ENCODE results near the gene ALKBH8. TPM values are rescaled to one million over a fixed set of nuclear protein-coding genes. Genes with fewer than 3 reads are reported as not detected.

Gene ALKBH8
- total and polyA plus RNA-seq, 12 donors = 2.2 to 7.8 (median 6.4) TPM

GRCh38 chr11:107593951-107594350, 28.4 kb upstream of the ALKBH8 start:
- H3K27me3 ChIP-seq = peaks cover 0 to 97% (median 56%) of the 10 kb centered on the region in 7 donors
- no peak for DNase-seq
- H3K9me3 ChIP-seq = no peaks in the 10 kb centered on the region
- TF ChIP-seq, protein P1, sequence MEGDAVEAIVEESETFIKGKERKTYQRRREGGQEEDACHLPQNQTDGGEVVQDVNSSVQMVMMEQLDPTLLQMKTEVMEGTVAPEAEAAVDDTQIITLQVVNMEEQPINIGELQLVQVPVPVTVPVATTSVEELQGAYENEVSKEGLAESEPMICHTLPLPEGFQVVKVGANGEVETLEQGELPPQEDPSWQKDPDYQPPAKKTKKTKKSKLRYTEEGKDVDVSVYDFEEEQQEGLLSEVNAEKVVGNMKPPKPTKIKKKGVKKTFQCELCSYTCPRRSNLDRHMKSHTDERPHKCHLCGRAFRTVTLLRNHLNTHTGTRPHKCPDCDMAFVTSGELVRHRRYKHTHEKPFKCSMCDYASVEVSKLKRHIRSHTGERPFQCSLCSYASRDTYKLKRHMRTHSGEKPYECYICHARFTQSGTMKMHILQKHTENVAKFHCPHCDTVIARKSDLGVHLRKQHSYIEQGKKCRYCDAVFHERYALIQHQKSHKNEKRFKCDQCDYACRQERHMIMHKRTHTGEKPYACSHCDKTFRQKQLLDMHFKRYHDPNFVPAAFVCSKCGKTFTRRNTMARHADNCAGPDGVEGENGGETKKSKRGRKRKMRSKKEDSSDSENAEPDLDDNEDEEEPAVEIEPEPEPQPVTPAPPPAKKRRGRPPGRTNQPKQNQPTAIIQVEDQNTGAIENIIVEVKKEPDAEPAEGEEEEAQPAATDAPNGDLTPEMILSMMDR (IDR thresholded peaks at IDR 0.05) = no peak
- H3K27ac ChIP-seq = no peak overlapping the region
- 34 to 39% methylated on average over 4 of the region's 4 CpGs for WGBS, 2 donors
- H3K36me3 ChIP-seq = no peaks in the 10 kb centered on the region
- no peak overlapping the region for H3K4me3 ChIP-seq
- peaks cover 5 to 21% (median 17%) of the 10 kb centered on the region in 9 donors for H3K4me1 ChIP-seq
- intact Hi-C loops (cut with DNase I) = no loop called here
- ATAC-seq = no peak

DNA sequence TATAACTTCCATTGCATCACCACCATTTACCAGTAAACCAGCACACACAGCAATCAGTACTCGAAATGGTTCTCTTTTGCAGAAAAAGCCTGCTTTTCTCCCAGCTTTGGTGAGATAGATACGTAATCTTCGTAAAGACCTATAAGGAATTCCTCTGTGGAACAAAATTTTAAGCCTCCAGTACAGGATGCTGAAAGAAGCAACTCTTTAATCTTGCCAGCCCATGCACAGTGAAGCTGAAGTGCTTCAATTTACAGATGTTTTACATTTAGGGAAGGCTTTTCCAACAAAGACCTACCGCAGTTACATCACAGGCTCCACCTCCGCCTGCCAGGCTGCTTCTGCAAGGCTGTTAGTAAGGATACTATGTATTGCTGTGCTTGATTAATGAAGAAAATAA, 27.3 kb upstream of the ALKBH8 start:
- H3K4me1 ChIP-seq = peaks cover 5 to 21% (median 17%) of the 10 kb centered on the region in 9 donors
- no peaks in the 10 kb centered on the region for H3K9me3 ChIP-seq
- ATAC-seq (no peak), DNase-seq (no peak)
- H3K4me3 ChIP-seq = no peak overlapping the region
- 18 to 19% methylated on average over 5 of the region's 5 CpGs for WGBS, 2 donors
- H3K27me3 ChIP-seq = peaks cover 0 to 98% (median 67%) of the 10 kb centered on the region in 7 donors
- TF ChIP-seq, protein P1 (IDR thresholded peaks at IDR 0.05) = no peak
- no peaks in the 10 kb centered on the region for H3K36me3 ChIP-seq
- intact Hi-C loops (cut with DNase I) = no loop called here
- no peak overlapping the region for H3K27ac ChIP-seq

DNA sequence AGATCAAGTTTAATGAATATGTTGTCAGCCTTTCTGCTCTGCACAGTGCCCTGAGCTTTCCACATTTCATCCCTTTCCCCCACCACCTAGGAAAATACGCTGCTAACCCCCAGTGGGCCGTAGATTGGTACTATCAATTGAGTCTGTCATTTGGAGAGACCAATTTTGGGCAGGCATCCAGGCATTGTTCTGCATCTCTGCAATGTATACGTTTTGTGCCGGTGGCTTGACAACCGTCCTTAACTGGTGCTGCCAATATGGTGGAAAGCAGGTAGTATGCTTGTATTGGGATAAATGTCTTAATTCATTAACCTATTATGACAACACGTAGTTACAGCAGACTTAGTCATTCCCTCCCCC, 26.7 kb upstream of the ALKBH8 start:
- peak overlapping the region in 7 of 10 donors; percentile 52 to 89 (median 65) for H3K4me3 ChIP-seq
- TF ChIP-seq, protein P1 (IDR thresholded peaks at IDR 0.05) = no peak
- H3K36me3 ChIP-seq = no peaks in the 10 kb centered on the region
- ATAC-seq = peak in 1 of 8 donors; percentile 14
- H3K27me3 ChIP-seq = peaks cover 0 to 98% (median 67%) of the 10 kb centered on the region in 7 donors
- 5 to 10% methylated on average over 6 of the region's 6 CpGs for WGBS, 2 donors
- no peak overlapping the region for H3K27ac ChIP-seq
- H3K9me3 ChIP-seq = no peaks in the 10 kb centered on the region
- intact Hi-C loops (cut with DNase I) = no loop called here
- H3K4me1 ChIP-seq = peaks cover 5 to 21% (median 17%) of the 10 kb centered on the region in 9 donors
- DNase-seq = no peak

DNA sequence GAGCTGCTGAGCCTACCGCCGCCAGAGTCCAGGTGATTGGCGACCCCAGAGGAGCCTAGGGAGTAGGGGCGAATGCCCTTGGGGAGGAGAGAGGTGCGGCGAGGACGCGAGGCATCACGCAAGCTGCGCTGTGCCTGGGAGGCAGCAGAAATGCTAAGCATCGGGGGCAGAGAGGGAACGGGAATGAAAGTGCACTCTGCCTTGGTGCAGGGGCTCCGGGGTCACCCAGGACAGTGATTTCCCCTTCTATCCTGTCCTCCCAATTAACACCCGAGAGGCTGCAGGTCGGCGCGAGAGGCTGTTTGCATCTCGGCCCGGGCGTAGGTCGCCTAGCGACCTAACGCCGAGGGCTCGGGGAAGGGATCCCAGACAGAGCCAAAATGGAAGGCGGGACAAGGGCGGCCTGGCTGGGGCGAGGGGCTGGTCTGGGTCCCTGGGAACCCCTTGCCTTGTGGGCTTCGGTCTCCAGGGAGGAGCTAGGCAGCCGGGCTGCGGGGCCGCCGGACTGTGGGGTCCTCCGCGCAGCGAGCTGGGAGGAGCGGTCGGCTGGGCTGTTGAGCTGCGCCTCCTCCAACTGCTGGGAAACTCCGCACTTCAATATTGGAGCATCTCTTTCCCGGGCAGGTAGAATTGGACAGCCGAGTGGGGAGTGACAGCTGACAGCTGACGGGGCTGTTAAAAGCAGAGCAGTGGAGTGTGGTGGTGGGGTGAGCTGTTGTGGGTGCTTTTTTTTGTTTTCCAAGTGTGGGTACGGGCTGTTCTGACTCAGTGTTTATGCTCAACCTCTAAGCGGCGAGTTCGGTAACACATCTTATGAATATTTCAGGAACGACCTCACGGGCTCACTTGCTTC, 26.1 kb upstream of the ALKBH8 start:
- H3K36me3 ChIP-seq = no peaks in the 10 kb centered on the region
- H3K4me1 ChIP-seq = peaks cover 5 to 21% (median 17%) of the 10 kb centered on the region in 9 donors
- WGBS, 2 donors = 0 to 1% methylated on average over 49 of the region's 49 CpGs
- peak in 1 of 2 donors; percentile 13 for DNase-seq
- ATAC-seq = peak; percentile 20 to 53 (median 36)
- peaks cover 0 to 98% (median 73%) of the 10 kb centered on the region in 7 donors for H3K27me3 ChIP-seq
- peak overlapping the region; percentile 42 to 89 (median 62) for H3K4me3 ChIP-seq
- TF ChIP-seq, protein P1 (IDR thresholded peaks at IDR 0.05) = no peak
- H3K9me3 ChIP-seq = no peaks in the 10 kb centered on the region
- H3K27ac ChIP-seq = no peak overlapping the region
- intact Hi-C loops (cut with DNase I) = no loop called here

Data from heart right ventricle (tissue), 16 donors.